Activated gamma-delta T cell treated with anti-CD3 and anti-CD28 coated beads, Interleukin-2, amount 50 U/mL, for 16 hours (primary cell): ENCODE measurements around the gene MMP15.
"Not testable (repeated sequence)": the region's sequence is repeated elsewhere in the genome, so short reads cannot be mapped to it uniquely, and the experiment has no call there.

Source experiments
- DNase-seq: peaks from one replicate; pipeline ENCODE4 v3.0.0-alpha.2; 2020; ENCODE audit warnings: low read depth

The MMP15 gene

GRCh38 chr16:57996406-57997175 lies 29.0 kb upstream of the MMP15 start:
- DNase-seq: no peak

DNA sequence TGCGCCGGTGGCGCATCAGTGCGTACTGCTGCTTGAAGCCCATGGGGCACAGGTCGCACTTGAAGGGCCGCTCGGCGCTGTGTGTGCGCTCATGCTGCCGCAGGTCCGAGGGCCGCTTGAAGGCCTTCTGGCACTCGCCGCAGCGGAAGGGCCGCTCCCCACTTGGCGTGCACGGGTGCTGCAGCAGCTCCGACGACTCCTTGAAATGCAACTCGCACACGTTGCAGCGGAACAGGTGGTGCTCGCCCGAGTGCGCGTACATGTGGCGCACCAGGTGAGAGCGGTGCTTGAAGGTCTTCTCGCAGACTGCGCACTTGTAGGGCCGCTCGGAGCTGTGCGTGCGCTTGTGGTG lies 28.4 kb upstream of the MMP15 start:
- DNase-seq: no peak

- no peak for DNase-seq
Observed at GRCh38 chr16:57997528-57998265, 27.9 kb upstream of the MMP15 start.

- DNase-seq: no peak
Observed at GRCh38 chr16:57998486-57998885, 27.1 kb upstream of the MMP15 start.

DNA sequence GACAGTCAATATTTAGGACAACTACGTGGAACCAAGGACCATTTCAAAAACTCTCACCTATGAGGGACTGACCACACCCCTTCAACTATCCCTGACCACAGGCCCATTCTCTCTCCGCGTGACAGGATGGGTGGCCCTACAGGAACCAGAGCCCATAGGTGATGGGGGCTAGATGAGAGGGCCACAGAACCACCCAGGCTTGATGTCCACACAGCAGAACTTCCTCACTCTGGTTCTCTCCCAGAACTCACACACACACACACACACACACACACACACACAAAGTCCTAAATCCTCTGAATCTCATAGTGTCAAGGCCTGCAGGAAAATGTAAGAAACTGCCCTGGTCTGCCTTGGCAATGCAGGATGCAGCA lies 26.6 kb upstream of the MMP15 start:
- DNase-seq: no peak

DNA sequence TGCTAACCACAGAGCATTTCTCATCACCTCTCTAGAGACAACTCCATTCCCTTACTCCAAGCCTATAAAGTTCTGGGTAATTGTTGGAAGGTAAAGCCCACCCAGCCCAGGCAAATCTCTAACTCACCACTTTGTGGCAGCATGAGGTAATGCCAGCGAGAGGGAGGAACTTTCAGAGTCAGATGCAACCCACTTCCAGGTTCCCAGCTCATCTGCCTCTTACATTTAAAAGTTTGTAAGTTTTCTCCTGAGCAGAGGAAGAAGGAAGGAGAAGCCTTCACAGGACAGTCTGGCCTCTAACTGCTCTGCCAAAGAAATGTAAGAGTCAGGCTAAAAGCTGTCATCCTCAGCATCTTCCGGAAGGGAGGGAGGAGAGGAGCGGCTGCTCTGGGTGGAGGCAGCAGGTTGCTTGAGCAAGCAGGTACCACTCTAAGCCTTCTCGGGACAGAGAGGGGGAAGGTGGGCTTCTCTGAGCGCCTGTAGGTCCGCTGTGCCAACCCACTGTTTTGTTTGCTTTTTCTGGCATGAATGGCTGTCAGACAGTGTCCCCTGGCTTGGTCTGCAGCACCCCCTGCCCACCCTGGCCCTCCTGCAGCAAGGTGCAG lies 26.1 kb upstream of the MMP15 start:
- DNase-seq: no peak

GRCh38 chr16:57999971-58000705 lies 25.4 kb upstream of the MMP15 start, which contains the start of gene ZNF319:
Gene ZNF319, minus strand, starts transcription at chr16:58000672. Its CDS starts 2,407 bp downstream, at chr16:57998265.
- DNase-seq: no peak

- peak; percentile 69 for DNase-seq
Observed at GRCh38 chr16:58000706-58001676, 24.6 kb upstream of the MMP15 start, which contains the start of gene USB1. Gene USB1, plus strand, starts transcription at chr16:58001407. Its CDS starts 77 bp downstream, at chr16:58001484.

- no peak for DNase-seq
Observed at GRCh38 chr16:58001781-58002415, 23.7 kb upstream of the MMP15 start.

- no peak for DNase-seq
Observed at GRCh38 chr16:58002416-58002800, 23.1 kb upstream of the MMP15 start.

DNA sequence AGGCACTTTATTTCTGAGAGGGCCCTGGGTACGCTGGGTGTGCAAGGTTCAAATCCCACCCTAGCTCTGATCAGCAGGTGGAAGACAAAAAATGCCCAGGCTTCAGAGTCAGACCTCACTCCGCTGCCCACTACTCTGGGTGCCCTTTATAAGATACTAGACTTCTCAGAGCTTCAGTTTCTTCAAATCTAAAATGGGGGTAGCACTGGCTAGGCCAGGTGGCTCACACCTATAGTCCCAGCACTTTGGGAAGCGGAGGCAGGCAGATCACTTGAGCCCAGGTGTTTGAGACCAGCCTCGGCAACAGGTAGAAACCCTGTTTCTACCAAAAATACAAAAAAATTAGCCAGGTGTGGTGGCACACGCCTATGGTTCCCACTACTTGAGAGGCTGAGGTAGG lies 22.6 kb upstream of the MMP15 start:
- no peak for DNase-seq

DNA sequence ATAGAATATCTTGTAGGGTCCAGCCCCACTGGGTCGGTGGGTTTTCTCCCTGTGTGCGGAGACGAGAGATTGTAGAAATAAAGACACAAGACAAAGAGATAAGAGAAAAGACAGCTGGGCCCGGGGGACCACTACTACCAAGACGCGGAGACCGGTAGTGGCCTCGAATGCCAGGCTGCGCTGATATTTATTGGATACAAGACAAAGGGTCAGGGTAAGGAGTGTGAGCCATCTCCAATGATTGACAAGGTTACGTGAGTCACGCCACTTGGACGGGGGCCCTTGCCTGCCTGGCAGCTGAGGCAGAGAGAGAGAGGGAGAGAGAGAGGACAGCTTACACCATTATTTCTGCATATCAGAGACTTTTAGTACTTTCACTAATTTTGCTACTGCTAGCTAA lies 20.8 kb upstream of the MMP15 start:
- DNase-seq: not testable (repeated sequence)

DNA sequence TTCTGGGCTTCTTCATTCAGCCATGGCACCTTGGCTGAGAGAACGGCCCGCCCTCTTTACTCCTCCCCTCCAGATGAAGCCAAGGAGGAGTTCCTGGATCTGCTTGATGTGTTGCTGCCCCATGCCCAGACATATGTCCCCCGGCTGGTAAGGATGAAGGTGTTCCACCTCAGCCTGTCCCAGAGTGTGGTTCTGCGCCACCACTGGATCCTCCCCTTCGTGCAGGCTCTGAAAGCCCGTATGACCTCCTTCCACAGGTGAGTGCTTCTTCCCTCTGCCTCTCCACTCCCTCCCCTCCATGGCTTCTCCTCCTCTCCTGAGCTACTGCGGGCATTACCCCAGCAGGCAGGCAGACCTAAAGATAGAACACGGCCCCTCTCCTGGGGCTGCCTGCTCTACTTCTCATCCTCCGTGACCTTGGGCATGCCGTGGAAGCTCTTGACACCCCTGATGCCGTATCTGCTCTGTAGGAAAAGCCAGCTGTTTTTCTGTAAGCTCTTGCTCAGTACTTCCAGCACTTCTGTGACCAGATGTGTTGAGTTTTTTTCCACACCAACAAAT lies 15.6 kb upstream of the MMP15 start:
- DNase-seq: no peak

- no peak for DNase-seq
Observed at GRCh38 chr16:58010886-58011285, 14.7 kb upstream of the MMP15 start.

GRCh38 chr16:58011652-58012051 lies 13.9 kb upstream of the MMP15 start:
- no peak for DNase-seq

DNA sequence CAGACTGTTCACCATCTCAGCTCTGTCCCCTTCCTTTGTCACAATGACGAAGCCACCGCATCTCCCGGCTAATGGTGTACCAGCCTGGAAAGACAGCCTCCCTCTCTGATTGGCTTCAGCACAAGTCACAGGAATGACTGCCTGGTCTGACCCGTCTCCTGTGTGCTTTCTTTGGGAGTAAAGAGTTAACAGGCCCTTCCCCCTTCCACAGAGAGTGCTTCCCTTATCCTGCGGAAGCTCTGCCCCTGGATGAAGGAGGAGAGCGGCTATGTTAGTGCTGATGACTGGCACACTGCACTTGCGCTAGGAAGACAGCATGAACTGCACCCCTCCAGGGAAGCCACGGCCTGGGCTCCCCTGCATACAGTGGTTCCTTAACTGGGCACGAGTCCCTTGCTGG lies 13.1 kb upstream of the MMP15 start:
- no peak for DNase-seq

- no peak for DNase-seq
Observed at GRCh38 chr16:58013201-58013956, 12.2 kb upstream of the MMP15 start.

- DNase-seq: no peak
Observed at GRCh38 chr16:58016840-58017446, 8.6 kb upstream of the MMP15 start.

- DNase-seq: no peak
Observed at GRCh38 chr16:58018803-58019202, 6.8 kb upstream of the MMP15 start.
